ENCODE results near the gene GUCY2C.

DNA sequence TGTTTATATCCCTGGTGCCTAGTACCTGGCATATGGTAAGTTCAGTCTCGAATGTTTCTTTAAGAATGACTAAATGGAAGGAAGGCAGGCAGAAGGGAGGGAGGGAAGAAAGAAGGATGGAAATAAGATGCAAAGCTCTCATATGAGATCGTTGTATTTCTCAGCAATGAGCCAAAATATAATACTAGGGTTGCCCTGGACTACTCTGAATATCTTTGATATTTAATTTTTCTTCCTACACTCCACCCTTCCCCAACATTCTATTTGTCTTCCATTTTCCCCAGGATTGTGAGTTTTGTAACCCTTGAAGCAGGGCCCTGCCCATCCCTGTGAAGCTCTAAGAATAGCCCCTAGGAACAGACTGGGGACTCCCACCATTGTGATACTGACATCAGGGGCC is 43.9 kb downstream of the GUCY2C start:
- TF ChIP-seq, protein P1, sequence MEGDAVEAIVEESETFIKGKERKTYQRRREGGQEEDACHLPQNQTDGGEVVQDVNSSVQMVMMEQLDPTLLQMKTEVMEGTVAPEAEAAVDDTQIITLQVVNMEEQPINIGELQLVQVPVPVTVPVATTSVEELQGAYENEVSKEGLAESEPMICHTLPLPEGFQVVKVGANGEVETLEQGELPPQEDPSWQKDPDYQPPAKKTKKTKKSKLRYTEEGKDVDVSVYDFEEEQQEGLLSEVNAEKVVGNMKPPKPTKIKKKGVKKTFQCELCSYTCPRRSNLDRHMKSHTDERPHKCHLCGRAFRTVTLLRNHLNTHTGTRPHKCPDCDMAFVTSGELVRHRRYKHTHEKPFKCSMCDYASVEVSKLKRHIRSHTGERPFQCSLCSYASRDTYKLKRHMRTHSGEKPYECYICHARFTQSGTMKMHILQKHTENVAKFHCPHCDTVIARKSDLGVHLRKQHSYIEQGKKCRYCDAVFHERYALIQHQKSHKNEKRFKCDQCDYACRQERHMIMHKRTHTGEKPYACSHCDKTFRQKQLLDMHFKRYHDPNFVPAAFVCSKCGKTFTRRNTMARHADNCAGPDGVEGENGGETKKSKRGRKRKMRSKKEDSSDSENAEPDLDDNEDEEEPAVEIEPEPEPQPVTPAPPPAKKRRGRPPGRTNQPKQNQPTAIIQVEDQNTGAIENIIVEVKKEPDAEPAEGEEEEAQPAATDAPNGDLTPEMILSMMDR (IDR thresholded peaks at IDR 0.05; ENCODE audit: insufficient read depth, low read length), result no peak
- TF ChIP-seq POLR2AphosphoS5 (IDR thresholded peaks at IDR 0.05; ENCODE audit: low read depth) (no peak), SPI1 (IDR thresholded peaks at IDR 0.05; ENCODE audit: borderline replicate concordance, low read depth) (no peak), GABPA (IDR thresholded peaks at IDR 0.05; ENCODE audit: low read depth) (no peak)
- TF ChIP-seq, protein P2, sequence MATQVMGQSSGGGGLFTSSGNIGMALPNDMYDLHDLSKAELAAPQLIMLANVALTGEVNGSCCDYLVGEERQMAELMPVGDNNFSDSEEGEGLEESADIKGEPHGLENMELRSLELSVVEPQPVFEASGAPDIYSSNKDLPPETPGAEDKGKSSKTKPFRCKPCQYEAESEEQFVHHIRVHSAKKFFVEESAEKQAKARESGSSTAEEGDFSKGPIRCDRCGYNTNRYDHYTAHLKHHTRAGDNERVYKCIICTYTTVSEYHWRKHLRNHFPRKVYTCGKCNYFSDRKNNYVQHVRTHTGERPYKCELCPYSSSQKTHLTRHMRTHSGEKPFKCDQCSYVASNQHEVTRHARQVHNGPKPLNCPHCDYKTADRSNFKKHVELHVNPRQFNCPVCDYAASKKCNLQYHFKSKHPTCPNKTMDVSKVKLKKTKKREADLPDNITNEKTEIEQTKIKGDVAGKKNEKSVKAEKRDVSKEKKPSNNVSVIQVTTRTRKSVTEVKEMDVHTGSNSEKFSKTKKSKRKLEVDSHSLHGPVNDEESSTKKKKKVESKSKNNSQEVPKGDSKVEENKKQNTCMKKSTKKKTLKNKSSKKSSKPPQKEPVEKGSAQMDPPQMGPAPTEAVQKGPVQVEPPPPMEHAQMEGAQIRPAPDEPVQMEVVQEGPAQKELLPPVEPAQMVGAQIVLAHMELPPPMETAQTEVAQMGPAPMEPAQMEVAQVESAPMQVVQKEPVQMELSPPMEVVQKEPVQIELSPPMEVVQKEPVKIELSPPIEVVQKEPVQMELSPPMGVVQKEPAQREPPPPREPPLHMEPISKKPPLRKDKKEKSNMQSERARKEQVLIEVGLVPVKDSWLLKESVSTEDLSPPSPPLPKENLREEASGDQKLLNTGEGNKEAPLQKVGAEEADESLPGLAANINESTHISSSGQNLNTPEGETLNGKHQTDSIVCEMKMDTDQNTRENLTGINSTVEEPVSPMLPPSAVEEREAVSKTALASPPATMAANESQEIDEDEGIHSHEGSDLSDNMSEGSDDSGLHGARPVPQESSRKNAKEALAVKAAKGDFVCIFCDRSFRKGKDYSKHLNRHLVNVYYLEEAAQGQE (IDR thresholded peaks at IDR 0.05; ENCODE audit: insufficient replicate concordance, low read depth), result no peak
